Activated T-helper 9 cell treated with anti-CD3 and anti-CD28 coated beads, Interleukin-2, amount 50 U/mL, for 16 hours (primary cell): Measurements from ENCODE around the gene FOXF1.

ENCODE experiments used
- DNase-seq: peaks from one replicate; pipeline ENCODE4 v3.0.0-alpha.2; 2020; ENCODE audit warnings: low read depth

The FOXF1 gene

GRCh38 chr16:86517652-86518258 lies 7.4 kb downstream of the FOXF1 start:
- DNase-seq: no peak

- no peak for DNase-seq
These were observed 8.8 kb downstream of the FOXF1 start for GRCh38 chr16:86519007-86519648.

GRCh38 chr16:86519649-86520316 lies 9.5 kb downstream of the FOXF1 start:
- DNase-seq: peak; percentile 40

DNA sequence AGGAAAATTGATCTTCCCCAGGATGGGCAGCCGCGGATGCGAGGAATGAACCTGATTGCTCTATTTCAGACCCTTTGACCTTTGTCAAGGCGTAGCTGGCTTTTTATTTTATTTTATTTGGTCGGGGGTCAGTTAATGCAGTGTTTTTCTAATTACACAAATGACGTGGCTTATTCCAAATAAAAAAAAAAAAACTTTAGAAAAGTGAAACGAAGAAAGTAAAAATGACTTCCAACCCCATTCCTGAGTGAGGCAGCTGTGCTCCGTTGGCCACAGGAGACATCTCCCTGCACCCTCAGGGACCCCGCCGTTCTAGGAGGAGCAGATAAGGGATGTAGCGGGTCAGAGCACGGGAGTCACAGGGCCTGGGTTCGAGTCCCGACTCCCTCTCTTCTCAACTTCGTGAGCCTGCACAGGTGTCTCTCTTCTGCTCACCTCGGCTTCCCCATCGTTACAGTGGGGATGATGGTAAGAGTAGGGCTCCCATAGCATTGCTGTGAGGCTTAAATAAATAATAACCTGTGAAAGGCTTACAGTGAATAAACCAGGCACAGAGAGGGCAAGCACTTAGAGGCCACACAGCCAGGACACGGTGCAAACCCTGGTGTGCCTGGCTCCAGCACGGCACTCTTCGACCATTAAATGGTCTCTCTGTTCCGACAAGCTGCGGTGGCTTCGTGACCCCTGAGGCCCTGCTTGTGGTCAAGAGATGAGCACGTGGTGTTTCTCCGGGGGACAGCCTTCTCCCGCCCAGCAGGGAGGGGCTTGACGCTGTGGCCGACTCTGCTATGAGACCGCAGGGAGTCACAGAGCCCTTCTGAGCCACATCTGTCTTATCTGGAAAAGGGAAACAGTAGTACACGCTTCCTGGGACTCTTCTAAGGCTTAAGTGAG lies 10.2 kb downstream of the FOXF1 start:
- DNase-seq: no peak

GRCh38 chr16:86521236-86522197 lies 11.2 kb downstream of the FOXF1 start:
- DNase-seq: no peak

- DNase-seq: no peak
These were observed 12.3 kb downstream of the FOXF1 start for GRCh38 chr16:86522634-86523033.

DNA sequence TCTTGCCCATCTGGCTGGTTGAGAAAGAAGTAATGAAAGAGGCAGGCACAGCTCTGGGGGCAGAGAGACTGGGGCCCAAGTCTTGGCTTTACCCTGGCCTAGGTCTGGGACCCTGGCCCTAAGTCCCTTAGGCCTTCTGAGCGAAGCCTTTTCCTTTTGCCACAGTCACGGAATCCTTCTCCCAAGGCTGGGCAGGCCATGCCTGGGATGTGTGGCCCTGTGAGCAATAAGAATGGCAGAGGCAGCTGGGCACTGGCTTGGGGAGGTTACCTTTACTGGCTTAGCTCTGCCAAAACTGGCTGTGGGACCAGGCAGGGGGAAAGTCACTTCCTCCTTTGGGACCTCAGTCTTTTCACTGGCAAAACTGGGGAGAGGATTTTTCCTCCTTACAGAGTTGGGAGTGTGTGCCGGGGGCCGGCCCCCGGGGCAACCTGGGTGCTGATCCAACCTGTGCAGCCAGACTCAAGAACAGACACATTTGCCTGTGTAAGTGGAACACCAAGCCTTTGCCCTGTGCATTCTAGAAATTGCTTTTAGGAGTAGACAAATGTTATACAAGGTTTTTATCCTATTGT lies 12.9 kb downstream of the FOXF1 start:
- DNase-seq: no peak

- no peak for DNase-seq
These were observed 13.7 kb downstream of the FOXF1 start for GRCh38 chr16:86524029-86524428.

DNA sequence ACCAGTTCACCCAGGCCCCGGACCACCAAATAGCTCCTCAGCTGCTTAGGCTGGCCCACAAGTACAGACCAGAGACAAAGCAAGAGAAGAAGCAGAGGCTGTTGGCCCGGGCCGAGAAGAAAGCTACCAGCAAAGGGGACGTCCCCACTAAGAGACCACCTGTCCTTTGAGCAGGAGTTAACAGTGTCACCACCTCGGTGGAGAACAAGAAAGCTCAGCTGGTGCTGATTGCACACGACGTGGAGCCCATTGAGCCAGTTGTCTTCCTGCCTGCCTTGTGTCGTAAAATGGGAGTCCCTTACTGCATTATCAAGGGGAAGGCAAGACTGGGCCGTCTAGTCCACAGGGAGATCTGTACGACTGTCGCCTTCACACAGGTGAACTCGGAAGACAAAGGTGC lies 15.4 kb downstream of the FOXF1 start:
- DNase-seq: no peak

DNA sequence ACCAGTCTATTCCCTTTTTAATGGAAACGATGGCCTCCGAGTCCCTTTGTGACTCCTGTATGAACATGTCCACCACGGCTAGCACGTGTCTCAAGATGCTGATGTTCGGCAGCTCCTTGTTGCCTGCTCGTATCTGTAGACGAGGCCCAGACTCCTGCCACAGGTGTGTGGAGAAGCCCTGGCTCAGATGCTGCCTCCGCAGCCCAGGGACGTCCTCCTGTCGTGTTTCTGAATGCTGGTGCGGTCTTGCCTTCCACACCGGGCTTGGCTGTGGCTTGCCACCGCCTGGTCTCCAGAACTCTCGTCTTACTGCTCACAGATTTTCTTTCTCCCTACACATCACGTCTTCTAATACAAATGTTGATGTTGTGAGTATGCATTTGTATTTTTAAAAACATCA lies 17.0 kb downstream of the FOXF1 start:
- DNase-seq: no peak

DNA sequence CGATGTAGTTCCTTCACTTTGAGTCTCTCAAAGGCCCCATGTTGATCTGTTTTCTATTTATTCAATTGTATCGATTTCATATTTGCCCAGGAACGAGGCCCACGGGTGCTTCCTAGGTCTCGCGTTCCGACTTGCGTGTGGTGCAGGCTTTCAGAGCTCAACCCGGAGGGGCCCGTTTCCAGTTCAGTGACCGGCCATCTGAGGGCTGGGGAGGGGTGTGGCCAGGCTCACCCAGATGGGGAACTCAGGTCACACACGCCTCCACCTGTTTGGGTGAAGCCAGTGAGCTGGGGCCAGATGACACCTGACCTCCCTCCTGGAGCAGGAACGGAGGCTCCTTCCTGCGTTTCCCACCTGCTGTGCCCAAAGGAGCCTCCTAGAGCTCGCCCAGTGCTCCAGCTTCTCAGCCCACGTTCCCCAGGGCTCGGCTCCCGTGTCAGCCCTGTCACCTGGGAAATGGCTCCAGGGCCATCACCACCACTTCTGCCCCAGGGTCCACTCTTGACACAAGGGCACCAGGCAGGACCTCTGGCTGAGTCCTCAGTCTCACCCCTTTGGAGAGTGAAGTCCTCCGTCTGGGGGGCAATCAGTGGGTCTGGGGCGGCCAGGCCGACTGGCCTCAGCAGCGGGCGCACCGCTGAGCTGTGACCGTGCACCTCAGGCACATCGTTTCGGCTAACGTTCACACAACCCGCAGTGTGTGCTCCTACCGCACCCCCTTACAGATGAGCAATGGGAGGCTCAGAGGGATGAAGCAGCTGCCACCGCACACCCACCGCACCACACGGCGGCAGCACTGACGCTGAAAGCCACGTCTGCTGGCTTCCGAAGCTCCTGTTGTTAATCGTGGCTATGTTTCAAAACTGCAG lies 18.0 kb downstream of the FOXF1 start:
- DNase-seq: no peak

DNA sequence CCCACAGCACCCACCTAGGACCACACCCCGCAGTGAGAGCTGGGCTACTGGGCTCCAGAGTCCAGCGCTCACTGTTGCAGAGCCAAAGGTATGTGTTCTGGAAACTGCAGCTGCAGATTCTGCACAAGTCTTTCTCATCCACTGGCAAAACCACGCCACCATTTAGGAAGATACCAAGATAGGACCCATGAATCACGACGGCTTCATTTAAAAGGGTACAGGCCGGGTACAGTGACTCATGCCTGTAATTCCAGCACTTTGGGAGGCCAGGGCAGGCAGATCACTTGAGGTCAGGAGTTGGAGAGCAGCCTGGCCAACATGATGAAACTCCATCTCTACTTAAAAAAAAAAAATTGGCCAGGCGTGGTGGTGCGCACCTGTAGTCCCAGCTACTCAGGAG lies 18.8 kb downstream of the FOXF1 start:
- no peak for DNase-seq

GRCh38 chr16:86530251-86531190 lies 20.2 kb downstream of the FOXF1 start:
- DNase-seq: no peak

GRCh38 chr16:86531191-86531545 lies 20.8 kb downstream of the FOXF1 start:
- DNase-seq: no peak

DNA sequence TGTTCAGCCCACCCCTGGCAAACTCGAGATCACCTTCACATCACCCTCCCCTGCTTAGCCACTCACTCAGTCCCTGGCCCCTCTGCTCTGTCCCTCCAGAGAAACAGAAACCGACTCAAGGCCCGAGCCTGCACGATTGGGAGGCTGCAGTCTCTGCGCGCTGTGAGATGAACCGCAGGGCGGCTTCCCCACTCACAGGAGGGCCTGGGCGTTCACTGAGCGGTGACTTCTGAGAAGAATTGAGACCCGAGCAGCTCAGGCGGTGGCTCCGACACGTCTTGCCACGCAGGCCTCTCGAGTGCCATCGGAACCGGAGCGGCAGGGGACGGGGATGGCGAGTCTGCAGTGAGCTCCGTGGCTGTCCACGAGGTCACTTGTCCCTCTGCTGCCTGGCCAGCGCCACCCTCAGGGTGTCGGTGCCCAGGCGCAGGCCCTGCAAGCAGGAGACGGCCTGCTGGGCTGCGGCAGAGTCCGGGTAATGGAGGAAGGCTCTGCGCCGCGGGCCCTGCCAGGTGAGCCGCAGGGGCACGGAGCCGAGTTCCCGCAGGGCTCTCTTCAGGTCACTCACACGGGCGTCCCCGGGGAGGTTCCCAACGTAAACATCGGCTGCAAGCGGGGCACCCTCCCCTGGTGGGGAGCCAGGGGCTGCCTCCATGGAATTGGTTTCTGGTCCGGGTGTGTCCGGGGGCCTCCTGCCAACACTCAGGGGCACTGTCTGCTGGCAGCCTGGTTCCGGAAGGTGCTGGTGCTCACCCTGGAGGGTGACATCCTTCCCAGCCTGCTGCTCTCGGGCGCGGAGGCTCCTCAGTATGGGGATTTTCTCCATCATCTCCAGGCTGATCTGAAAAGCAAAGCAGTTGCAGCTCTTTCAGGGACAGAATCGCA lies 21.6 kb downstream of the FOXF1 start:
- no peak for DNase-seq

DNA sequence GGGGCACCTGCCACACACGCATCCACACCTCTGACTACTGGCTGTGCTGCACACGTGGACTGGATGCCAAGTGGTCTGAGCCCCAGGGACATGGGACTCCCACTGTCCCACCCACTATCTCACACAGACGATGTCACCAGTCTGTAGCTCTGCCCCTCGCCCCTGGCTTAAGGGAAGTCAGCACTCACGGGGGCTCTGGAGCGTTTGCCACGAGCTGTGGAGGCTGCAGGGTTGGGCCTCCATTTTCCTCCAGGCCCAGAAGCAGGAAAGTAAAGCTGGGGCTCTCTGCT lies 22.1 kb downstream of the FOXF1 start:
- no peak for DNase-seq

DNA sequence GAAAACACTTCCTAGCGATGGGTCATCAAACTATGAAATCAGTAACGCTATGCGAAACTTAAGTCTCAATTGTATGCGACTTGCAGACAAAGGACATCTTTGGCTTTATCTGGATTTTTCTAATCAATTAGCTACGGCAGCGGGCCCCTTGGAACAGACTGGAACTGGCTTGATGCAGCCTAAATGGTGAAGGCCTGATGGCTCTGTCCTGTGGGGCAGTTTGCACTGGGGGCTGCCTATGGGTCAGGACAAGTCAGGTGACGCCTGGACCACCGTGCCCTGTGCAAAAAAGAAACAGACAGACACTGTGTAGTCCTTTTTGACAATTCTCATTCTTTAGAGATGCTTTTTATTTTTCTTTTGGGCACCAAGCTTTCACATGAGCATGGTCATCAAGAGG lies 22.7 kb downstream of the FOXF1 start:
- no peak for DNase-seq

DNA sequence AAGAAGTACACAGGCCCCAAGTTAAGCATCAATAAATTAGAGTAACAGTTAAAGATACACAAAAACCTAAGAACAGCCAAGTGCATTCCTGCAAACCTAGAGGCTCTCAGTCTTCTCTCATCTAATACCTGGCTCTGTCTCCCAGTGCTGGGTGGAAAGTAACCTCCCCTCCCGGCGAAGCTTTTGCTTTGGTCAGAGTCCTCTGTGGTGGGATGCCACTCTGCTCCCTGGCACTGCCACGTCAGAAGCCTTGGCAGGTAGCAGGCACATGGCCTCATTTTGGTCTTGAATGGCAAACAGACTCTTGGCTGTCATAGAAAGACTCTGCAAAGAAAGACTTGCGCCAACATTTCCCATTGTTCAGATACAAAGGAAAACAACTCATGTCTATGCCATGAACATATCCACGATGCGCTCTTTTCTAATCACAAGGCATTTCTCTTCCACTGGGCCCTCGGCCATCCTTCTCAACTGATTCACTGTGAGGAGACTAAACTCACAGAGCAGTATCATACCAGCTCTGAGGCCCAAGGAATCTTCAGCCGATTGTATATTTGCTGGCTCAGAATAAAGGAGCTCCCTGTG lies 23.5 kb downstream of the FOXF1 start:
- no peak for DNase-seq
